ENCODE measurements around the gene SPATS2.

- TF ChIP-seq EP300 (IDR thresholded peaks at IDR 0.05; ENCODE audit: borderline replicate concordance) = no peak
- TF ChIP-seq TAF1 (IDR thresholded peaks at IDR 0.05; ENCODE audit: low read depth) = no peak
- no peak for TF ChIP-seq YY1 (IDR thresholded peaks at IDR 0.05; ENCODE audit: low read depth)
- no peak for TF ChIP-seq CEBPB (IDR thresholded peaks at IDR 0.05)
- no peak for TF ChIP-seq REST (IDR thresholded peaks at IDR 0.05; ENCODE audit: low read depth)
- no peak for TF ChIP-seq MAX (IDR thresholded peaks at IDR 0.05)
- TF ChIP-seq EGR1 (IDR thresholded peaks at IDR 0.05) = no peak
- TF ChIP-seq RAD21 (IDR thresholded peaks at IDR 0.05; ENCODE audit: low read depth) = no peak
- TF ChIP-seq USF1 (IDR thresholded peaks at IDR 0.05) = no peak
Observed at GRCh38 chr12:49335955-49336644, 31.2 kb upstream of the SPATS2 start.

Data from Ishikawa (cell line).